Endodermal cell (in vitro differentiated cells): ENCODE measurements around the gene INSIG1. TPM values are rescaled to one million over a fixed set of nuclear protein-coding genes. Genes with fewer than 3 reads are reported as not detected.
A peak's percentile ranks its signal among the peaks of the same experiment; 100 is the strongest.

Experiments
- DNase-seq: peaks from one replicate; pipeline ENCODE4 v3.0.0-alpha.2; 2017
- H3K27ac ChIP-seq: 2 replicates; pipeline ENCODE4 v1.5.1; 2013; ENCODE audit warnings: mild to moderate bottlenecking, low read depth, low read length, moderate library complexity
- H3K27me3 ChIP-seq: 2 replicates; pipeline ENCODE4 v1.6.1; 2013; ENCODE audit warnings: mild to moderate bottlenecking, low read length, moderate library complexity; ENCODE audit not compliant: insufficient read depth, control insufficient read depth, poor library complexity, severe bottlenecking
- H3K36me3 ChIP-seq: 2 replicates; pipeline ENCODE4 v1.7.0; 2013; ENCODE audit warnings: mild to moderate bottlenecking, low read length, moderate library complexity; ENCODE audit not compliant: control insufficient read depth, insufficient read depth
- H3K4me1 ChIP-seq: one replicate; pipeline ENCODE4 v1.7.0; 2013; ENCODE audit warnings: low read length; ENCODE audit not compliant: control insufficient read depth, insufficient read depth
- H3K4me3 ChIP-seq: 2 replicates; pipeline ENCODE4 v1.5.1; 2013; ENCODE audit warnings: mild to moderate bottlenecking, low read length, moderate library complexity
- H3K9ac ChIP-seq: 2 replicates; pipeline ENCODE4 v1.6.1; 2013; ENCODE audit warnings: mild to moderate bottlenecking, low read length, moderate library complexity; ENCODE audit not compliant: poor library complexity, severe bottlenecking; ENCODE audit errors: extremely low read depth
- H3K9me3 ChIP-seq: 2 replicates; pipeline ENCODE4 v1.6.1; 2013; ENCODE audit warnings: mild to moderate bottlenecking, low read length, moderate library complexity; ENCODE audit not compliant: control insufficient read depth
- H3K27ac Mint-ChIP-seq: 2 replicates; pipeline ENCODE4 v1.8.0; 2020; ENCODE audit warnings: mixed read lengths
- H3K27me3 Mint-ChIP-seq: 2 replicates; pipeline ENCODE4 v1.8.0; 2021; ENCODE audit warnings: mild to moderate bottlenecking, mixed read lengths; ENCODE audit not compliant: insufficient read depth
- H3K36me3 Mint-ChIP-seq: 2 replicates; pipeline ENCODE4 v1.8.0; 2020; ENCODE audit warnings: low read depth, mixed read lengths
- H3K4me1 Mint-ChIP-seq: 2 replicates; pipeline ENCODE4 v1.8.0; 2020; ENCODE audit warnings: mixed read lengths
- H3K4me3 Mint-ChIP-seq: 2 replicates; pipeline ENCODE4 v1.8.0; 2020; ENCODE audit warnings: mild to moderate bottlenecking, moderate library complexity, mixed read lengths
- H3K9me3 Mint-ChIP-seq: 2 replicates; pipeline ENCODE4 v1.8.0; 2020; ENCODE audit warnings: mild to moderate bottlenecking, mixed read lengths
- WGBS, 2 experiments: methylation state at CpG; one replicate each; pipeline versions ENCODE4 v1.1.5 to v1.1.7; 2013; ENCODE audit warnings: missing lambda C conversion rate in 2 of 2, mixed read lengths in 1 of 2; ENCODE audit not compliant: insufficient coverage in 1 of 2, insufficient read length in 1 of 2; 5-methylcytosine and 5-hydroxymethylcytosine counted together
- total RNA-seq, 2 donors: library from RNA; stranded (reverse); fragmentation: NEBNext Ultra II Directional in 1 of 2; extraction: Animal tissue kit (Norgen Biotek cat#: 25700) in 1 of 2; gene quantifications; 2 replicates in 1 of 2; 3 replicates in 1 of 2; pipeline ENCODE4 v1.2.1, GENCODE V29; 2021
- TF ChIP-seq, protein P1 (sequence below): fragments of 200-600 bp; sonication (generic); conservative IDR thresholded peaks from 2 replicates; pipeline ENCODE4 v1.5.0; 2021; ENCODE audit warnings: antibody characterized with exemption, mild to moderate bottlenecking

The INSIG1 gene
- total RNA-seq, 2 donors from 2014 or later = 27.2 to 36.9 TPM

- no peak overlapping the region for H3K27ac Mint-ChIP-seq
- Histone ChIP-seq H3K4me1 (no peaks in the 10 kb centered on the region), H3K27ac (no peak overlapping the region), H3K9ac (no peak overlapping the region), H3K4me3 (no peak overlapping the region), H3K9me3 (no peaks in the 10 kb centered on the region), H3K27me3 (peaks cover 20% of the 10 kb centered on the region), H3K36me3 (no peaks in the 10 kb centered on the region)
- TF ChIP-seq, protein P1, sequence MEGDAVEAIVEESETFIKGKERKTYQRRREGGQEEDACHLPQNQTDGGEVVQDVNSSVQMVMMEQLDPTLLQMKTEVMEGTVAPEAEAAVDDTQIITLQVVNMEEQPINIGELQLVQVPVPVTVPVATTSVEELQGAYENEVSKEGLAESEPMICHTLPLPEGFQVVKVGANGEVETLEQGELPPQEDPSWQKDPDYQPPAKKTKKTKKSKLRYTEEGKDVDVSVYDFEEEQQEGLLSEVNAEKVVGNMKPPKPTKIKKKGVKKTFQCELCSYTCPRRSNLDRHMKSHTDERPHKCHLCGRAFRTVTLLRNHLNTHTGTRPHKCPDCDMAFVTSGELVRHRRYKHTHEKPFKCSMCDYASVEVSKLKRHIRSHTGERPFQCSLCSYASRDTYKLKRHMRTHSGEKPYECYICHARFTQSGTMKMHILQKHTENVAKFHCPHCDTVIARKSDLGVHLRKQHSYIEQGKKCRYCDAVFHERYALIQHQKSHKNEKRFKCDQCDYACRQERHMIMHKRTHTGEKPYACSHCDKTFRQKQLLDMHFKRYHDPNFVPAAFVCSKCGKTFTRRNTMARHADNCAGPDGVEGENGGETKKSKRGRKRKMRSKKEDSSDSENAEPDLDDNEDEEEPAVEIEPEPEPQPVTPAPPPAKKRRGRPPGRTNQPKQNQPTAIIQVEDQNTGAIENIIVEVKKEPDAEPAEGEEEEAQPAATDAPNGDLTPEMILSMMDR = no peak
- 94% methylated on average over 1 of the region's 1 CpG; no CpG with 5 or more reads in 1 of the 2 experiments for WGBS, 2 experiments
- H3K4me1 Mint-ChIP-seq = peaks cover 4% of the 10 kb centered on the region
- peaks cover 23% of the 10 kb centered on the region for H3K27me3 Mint-ChIP-seq
- no peak overlapping the region for H3K4me3 Mint-ChIP-seq
- H3K36me3 Mint-ChIP-seq = no peaks in the 10 kb centered on the region
- DNase-seq = no peak
- H3K9me3 Mint-ChIP-seq = peaks cover 6% of the 10 kb centered on the region
Observed at GRCh38 chr7:155346285-155346684, 48.6 kb downstream of the INSIG1 start.

- TF ChIP-seq, protein P1 = no peak
- H3K36me3 ChIP-seq = no peaks in the 10 kb centered on the region
- Mint-ChIP-seq H3K27me3 (peaks cover 15% of the 10 kb centered on the region), H3K27ac (no peak overlapping the region), H3K4me3 (no peak overlapping the region), H3K4me1 (peaks cover 4% of the 10 kb centered on the region), H3K9me3 (peaks cover 6% of the 10 kb centered on the region), H3K36me3 (no peaks in the 10 kb centered on the region)
- H3K4me3 ChIP-seq = no peak overlapping the region
- no peak overlapping the region for H3K9ac ChIP-seq
- WGBS, 2 experiments = 95 to 100% methylated on average over 1 to 2 of the region's 2 CpGs
- no peak overlapping the region for H3K27ac ChIP-seq
- H3K4me1 ChIP-seq = no peaks in the 10 kb centered on the region
- H3K27me3 ChIP-seq = peaks cover 27% of the 10 kb centered on the region
- no peaks in the 10 kb centered on the region for H3K9me3 ChIP-seq
- no peak for DNase-seq
Observed at GRCh38 chr7:155348806-155349205, 51.1 kb downstream of the INSIG1 start.

DNA sequence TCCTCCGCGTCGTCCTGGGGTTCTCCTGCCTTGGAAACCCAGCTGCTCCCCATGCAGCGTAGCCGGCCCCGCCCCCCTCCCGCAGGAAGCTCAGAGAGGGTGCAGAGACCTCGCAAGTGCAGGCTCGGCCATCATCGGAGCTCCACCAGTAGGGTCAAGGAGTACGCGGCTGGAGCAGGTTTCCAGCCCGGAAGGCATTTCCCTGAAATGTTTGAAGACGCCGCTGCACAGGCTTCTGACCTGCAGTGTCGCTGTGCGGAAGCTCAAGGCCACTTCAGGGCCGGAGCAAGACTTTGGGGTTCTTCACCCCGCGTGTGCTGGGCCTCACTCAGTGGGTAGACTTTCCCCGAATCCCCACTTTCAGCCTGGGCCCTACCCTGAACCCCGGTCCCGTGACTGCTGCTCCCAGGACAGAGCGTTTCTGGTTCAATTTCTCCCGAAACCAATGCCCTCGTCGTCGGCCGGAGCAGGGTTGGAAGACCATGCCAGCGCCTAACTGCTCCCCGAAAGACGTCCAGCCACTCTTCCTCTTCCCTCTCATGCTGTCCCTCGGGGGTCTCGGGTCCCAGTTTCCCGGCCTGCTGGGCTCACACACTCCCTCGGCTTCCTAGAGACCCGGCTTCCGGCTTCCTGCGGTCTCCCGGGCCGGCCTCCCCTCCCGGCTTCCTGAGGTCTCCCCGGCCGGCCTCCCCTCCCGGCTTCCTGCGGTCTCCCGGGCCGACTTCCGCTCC, 52.1 kb downstream of the INSIG1 start:
- Mint-ChIP-seq H3K4me3 (no peak overlapping the region), H3K27ac (no peak overlapping the region), H3K36me3 (no peaks in the 10 kb centered on the region), H3K27me3 (peaks cover 18% of the 10 kb centered on the region), H3K9me3 (peaks cover 6% of the 10 kb centered on the region), H3K4me1 (peaks cover 4% of the 10 kb centered on the region)
- Histone ChIP-seq H3K36me3 (no peaks in the 10 kb centered on the region), H3K27me3 (peaks cover 21% of the 10 kb centered on the region), H3K27ac (no peak overlapping the region), H3K4me3 (no peak overlapping the region), H3K4me1 (no peaks in the 10 kb centered on the region), H3K9me3 (no peaks in the 10 kb centered on the region), H3K9ac (no peak overlapping the region)
- TF ChIP-seq, protein P1 = peak; percentile 27
- peak; percentile 76 for DNase-seq
- WGBS, 2 experiments = 79 to 85% methylated on average over 41 to 49 of the region's 49 CpGs
